Measurements from ENCODE around the gene MSMP. TPM values are rescaled to one million over a fixed set of nuclear protein-coding genes. Genes with fewer than 3 reads are reported as not detected.

MSMP gene
- total and polyA plus RNA-seq, 10 of the 15 experiments (the other 5 are each of a cell fraction or from before 2014, with no cell fraction given) = 0.33 to 2.4 (median 0.86) TPM; not detected in 4

GRCh38 chr9:35705836-35706430, 48.1 kb downstream of the MSMP start (continued):
- TF ChIP-seq SKIL (IDR thresholded peaks at IDR 0.05; ENCODE audit: low read depth, poor library complexity, severe bottlenecking) (no peak), IRF5 (IDR thresholded peaks at IDR 0.05; ENCODE audit: borderline replicate concordance) (no peak), ZSCAN29 (IDR thresholded peaks at IDR 0.05) (no peak), RCOR1 (conservative IDR thresholded peaks at IDR 0.05; ENCODE audit: low read depth, low read length) (no peak), HDAC2 (IDR thresholded peaks at IDR 0.05) (no peak), POLR2AphosphoS2 (IDR thresholded peaks at IDR 0.05; ENCODE audit: low read depth, low read length) (no peak)

- no peaks in the 10 kb centered on the region for H3K4me1 ChIP-seq (ENCODE audit: control insufficient read depth, insufficient read depth, low read length)
- DNase-seq (ENCODE audit: low read depth, low spot score) (no peak), ATAC-seq (no peak), FAIRE-seq (no peak)
- RAD21 ChIA-PET (ENCODE audit: unreplicated experiment) = no interaction called here
- TF ChIP-seq ASH2L (IDR thresholded peaks at IDR 0.05; ENCODE audit: borderline replicate concordance, low read depth) (no peak), ATF7 (IDR thresholded peaks at IDR 0.05; ENCODE audit: low read depth) (no peak), ZNF207 (IDR thresholded peaks at IDR 0.05; ENCODE audit: borderline replicate concordance) (no peak), SUZ12 (IDR thresholded peaks at IDR 0.05; ENCODE audit: unreplicated experiment) (no peak)
- H3K4me3 ChIP-seq = no peak overlapping the region
- CTCF ChIA-PET = interaction anchor here (1.4 to 4.1 kb wide), 2 partner anchors 9 to 36 kb away, joined by 3 to 33 read pairs; no protein-coding TSS in a partner anchor
- H3K36me3 ChIP-seq (ENCODE audit: control insufficient read depth in 2 of 2, insufficient read depth in 2 of 2, low read length in 1 of 2) = peaks cover 51 to 64% of the 10 kb centered on the region in 2 experiments
- intact Hi-C loops (cut with micrococcal nuclease; ENCODE audit: unreplicated experiment) (no loop called here), in situ Hi-C loops (cut with MboI) (no loop called here)
- POLR2A ChIA-PET = no interaction called here
- no peaks in the 10 kb centered on the region for H3K27me3 ChIP-seq (replicated peaks in 1 of 2; ENCODE audit: control insufficient read depth in 2 of 2, insufficient read depth in 2 of 2, low read length in 1 of 2)
- no peaks in the 10 kb centered on the region for H4K20me1 ChIP-seq (ENCODE audit: control insufficient read depth, insufficient read depth)
- H3K4me2 ChIP-seq (ENCODE audit: control insufficient read depth, insufficient read depth) = no peak overlapping the region
- H2AFZ ChIP-seq (ENCODE audit: control insufficient read depth, low read depth, low read length) = no peak overlapping the region
- no peaks in the 10 kb centered on the region for H3K9me3 ChIP-seq (replicated peaks; ENCODE audit: control insufficient read depth, insufficient read depth, low read length)
- WGBS (ENCODE audit: insufficient coverage, insufficient replicate concordance, low lambda C conversion rate, missing lambda C conversion rate) = 82% methylated on average over 8 of the region's 8 CpGs
- H3K27ac ChIP-seq (ENCODE audit: control insufficient read depth, insufficient read depth) = no peak overlapping the region
- SMC1A ChIA-PET (ENCODE audit: uncharacterized antibody, unreplicated experiment) = interaction anchor here (0.7 to 2.2 kb wide), 2 partner anchors 22 to 39 kb away, joined by 3 to 5 read pairs; no protein-coding TSS in a partner anchor
- no peaks in the 10 kb centered on the region for H3K79me2 ChIP-seq (ENCODE audit: control insufficient read depth, insufficient read depth, low read length)
- H3K9ac ChIP-seq (ENCODE audit: control insufficient read depth, insufficient read depth, low read length) = no peak overlapping the region
- no TSS peak for BruUV-seq (replicated peaks)
These were observed 48.7 kb downstream of the MSMP start for GRCh38 chr9:35705372-35705771.

Data from GM12878 (cell line).